NCI-H82 treated with DMSO at 0.1 percent for 48 hours (cell line): Measurements from ENCODE around the gene RASD2.
A peak's percentile ranks its signal among the peaks of the same experiment; 100 is the strongest.

Source experiments
- DNase-seq: peaks from one replicate; lab custom pipeline; 2025; ENCODE audit not compliant: unreplicated experiment; lab: John Stamatoyannopoulos, UW

RASD2 gene

DNA sequence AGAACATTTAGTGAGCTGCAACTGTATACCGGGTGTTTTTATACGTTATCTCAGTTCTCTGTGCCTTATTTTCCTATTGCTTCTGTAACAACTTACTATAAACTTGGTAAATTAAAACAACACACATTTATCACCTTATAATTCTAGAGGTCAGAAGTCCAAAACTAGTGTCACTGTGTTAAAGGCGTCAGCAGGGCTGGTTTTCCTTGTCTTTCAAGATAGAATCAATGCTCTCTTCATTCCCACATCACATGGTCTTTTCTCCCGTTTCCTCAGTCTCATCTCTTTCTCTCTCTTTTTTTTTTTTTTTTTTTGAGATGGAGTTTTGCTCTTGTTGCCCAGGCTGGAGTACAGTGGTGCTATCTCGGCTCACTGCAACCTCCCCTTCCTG, 40.4 kb downstream of the RASD2 start:
- no peak for DNase-seq

DNA sequence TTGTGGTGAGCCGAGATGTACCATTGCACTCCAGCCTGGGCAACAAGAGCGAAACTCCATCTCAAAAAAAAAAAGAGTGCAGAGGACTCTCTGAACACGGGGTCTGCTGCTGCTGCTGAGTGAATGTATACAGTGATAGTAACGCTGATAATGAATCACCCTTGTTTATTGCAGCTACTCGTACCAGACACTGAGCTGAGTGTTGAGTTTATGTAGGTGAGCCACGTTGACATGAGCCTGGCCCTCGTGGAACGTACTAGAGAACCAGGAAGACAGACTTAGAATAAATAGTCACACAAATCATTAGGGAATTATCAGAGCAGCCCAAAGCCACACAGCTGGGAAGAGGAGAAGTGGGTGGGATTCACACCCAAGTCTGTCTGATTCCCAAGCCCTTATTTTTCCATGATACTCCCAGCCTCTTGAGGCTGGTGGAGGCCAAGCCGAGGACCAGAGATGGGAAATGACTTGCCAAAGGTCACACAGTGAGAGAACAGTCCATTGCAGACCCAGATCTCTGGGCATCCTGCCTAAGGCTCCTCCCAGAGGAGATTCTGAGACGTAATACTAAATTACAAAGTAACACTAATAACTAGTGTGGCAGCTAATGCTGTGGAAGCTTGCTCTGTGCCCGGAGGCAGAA, 41.7 kb downstream of the RASD2 start:
- DNase-seq: no peak

- DNase-seq: peak; percentile 19
Observed at GRCh38 chr22:35582861-35583670, 42.4 kb downstream of the RASD2 start.

- no peak for DNase-seq
Observed at GRCh38 chr22:35586771-35587170, 46.1 kb downstream of the RASD2 start.

- no peak for DNase-seq
Observed at GRCh38 chr22:35587447-35587870, 46.8 kb downstream of the RASD2 start.

DNA sequence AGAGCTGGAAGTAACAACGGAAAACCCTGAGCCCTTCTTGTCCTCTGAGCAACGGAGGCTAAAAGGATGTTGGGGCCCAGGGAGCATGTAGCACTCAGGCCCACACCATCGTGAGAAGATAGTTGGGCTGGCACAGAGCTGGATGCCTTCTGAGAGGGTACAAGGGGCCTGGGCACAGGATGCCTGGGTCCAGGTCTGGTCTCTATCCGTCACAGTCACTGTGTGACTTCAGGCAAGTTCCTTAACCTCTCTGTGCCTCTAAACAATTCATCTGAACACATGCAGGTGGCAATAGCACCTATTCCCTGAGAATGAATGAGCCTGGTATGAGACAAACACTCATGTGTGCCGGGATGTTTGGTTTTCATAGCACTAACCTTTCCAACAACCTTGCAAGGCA, 47.3 kb downstream of the RASD2 start:
- DNase-seq: no peak

GRCh38 chr22:35589071-35589755, 48.6 kb downstream of the RASD2 start:
- DNase-seq: no peak

- DNase-seq: no peak
Observed at GRCh38 chr22:35589756-35590093, 49.1 kb downstream of the RASD2 start.

GRCh38 chr22:35590634-35591295, 50.1 kb downstream of the RASD2 start:
- DNase-seq: no peak

GRCh38 chr22:35591714-35592417, 51.2 kb downstream of the RASD2 start:
- DNase-seq: no peak

DNA sequence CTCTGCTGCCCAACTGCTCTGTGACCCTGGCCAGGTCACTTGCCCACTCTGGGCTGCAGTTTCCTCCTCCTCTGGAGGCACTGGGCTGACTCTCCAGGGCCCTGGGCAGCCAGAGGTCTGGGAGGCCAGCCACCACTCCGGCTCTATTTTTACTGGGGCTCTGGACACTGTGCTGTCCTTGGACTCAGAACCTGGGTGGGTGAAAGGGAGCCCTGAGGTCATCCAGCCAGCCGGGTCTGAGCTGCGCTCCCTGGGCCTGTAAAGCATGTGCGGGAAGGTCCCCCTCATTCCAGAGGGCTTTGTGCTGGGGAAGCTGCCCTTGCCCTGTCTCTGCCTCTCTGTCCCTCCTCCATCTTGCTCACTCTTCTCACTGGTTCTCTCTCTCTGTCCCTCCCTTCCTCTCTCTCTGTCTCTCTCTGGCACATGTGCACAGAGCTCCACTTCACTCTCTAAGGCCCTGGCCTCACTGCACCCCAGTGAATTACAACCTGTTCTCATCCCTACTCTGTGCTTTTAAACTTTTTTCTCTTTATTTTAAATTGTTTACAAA, 51.9 kb downstream of the RASD2 start:
- no peak for DNase-seq

DNA sequence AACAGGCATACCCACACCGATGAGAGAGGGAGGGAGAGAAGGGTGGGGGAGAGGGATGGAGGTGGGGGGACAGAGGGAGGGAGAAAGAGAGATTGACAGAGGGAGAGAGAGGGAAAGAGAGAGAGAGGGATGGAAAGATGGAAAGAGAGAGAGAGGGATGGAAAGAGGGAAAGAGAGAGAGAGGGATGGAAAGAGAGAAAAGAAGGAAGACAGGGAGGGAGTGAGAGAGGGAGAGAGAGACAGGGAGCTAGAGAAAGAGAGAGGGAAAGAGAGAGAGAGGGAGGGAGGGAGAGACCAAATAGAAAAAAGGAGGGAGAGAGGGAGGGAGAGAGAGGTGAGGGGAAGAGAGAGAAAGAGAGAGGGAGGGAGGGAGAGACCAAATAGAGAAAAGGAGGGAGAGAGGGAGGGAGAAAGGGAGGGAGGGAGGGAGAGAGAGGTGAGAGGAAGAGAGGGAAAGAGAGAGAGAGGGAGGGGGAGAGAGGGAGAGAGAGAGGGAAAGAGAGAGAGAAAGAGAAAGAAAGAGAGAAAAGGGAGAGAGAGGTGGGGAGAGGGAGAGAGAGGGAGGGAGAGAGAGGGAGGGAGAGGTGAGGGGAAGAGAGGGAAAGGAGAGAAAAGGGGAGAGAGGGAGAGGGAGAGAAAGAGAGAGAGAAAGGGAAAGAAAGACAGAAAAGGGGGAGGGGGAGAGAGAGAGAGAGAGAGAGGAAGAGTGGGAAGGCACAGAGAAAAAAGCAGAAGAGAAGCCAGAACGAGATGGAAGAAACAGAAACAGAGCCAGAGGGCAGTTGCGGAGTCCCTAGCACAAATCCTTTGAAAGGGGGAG, 52.6 kb downstream of the RASD2 start:
- no peak for DNase-seq

DNA sequence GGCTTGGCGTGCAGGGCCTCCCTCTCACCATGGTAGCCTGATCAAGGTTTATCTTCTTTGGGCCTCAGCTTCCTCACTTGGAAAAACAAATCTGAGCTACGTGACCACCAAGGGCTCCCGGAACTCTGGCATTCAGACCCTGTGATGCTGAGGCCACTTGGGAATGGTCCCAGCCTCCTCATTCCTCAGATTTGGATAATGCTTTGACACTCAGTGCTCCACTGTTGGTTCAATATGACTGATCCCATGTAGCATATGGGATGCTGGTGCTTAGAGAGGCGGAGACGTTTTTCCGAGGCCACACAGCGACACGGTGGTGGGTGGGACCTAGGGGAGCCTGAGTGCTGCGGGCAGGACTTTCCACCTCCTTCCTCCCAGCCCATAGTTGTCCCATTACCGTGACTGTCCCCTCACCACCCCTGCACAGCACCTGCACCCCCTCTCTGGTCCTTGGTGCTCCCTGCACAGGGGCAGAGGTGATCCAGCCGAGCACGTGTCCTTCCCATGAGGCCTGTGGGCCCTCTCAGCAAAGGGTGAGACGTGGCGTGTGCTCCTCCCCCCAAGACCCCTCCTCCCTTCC, 53.4 kb downstream of the RASD2 start:
- no peak for DNase-seq

- no peak for DNase-seq
Observed at GRCh38 chr22:35594686-35595085, 54.1 kb downstream of the RASD2 start.

GRCh38 chr22:35596821-35597220, 56.2 kb downstream of the RASD2 start:
- no peak for DNase-seq

DNA sequence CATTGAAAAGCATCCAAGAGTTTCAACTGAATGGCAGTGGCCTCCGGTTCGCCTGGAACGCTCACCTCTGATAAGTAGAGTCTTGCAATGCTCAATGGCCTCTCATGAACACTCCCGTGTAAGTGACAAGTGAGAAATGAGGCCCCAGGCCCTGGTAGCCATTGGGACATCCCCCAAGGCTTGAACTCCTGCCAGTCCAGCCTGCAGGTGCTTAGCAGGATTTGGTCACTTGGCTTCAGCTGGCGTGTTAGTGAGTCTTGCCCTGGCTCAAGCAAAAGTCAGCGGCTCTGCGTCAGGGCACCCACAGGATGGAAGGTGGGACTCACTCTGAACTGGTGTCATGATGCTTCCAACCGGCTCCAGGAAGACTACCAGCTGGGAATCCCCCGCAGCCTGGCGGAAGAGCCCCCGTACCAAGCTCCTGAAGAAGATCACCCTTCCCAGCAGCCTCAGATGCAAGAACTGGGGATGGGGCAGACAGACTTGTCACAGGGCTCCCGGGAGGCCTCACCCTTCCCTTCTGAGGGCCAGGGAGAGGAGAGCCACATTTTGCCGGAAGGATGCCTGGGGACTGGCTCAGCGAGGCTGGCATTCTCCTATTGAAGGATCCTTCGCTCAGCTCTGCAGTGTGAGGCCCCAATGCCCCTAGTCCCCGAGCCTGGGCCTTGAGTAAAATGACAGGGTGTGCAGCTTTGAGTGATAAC, 57.2 kb downstream of the RASD2 start:
- no peak for DNase-seq

DNA sequence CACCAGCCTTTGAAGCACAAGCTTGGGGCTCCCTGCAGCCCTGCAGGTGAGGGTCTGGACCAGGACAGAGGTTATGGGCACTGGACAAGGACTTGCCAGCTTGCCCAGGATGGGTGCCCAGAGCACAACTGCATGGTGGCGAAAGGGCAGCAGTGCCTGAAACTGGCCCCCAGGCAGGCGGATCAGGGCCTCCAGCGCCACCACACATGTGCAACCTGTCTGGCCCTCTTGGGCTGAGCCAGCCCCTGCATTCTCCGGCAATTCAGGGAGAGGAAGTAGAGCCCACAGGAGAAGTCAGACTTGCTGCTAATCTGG, 57.7 kb downstream of the RASD2 start:
- DNase-seq: no peak

DNA sequence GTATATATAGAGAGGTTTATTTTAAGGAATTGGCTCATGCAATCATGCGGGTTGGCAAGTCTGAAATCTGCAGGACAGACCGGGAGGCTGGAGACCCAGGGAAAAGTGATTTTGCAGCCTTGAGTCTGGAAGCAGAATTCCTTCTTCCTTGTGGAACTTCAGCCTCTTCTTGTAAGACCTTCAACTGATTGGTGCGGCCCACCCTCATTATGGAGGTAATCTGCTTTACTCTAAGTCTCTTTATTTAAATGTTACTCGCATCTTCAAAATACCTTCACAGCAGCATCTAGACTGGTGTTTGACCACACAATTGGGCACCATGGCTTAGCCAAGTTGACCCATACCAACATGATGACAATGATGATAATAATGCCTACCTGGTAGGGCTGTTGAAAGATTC, 58.7 kb downstream of the RASD2 start:
- no peak for DNase-seq

GRCh38 chr22:35600476-35600875, 59.8 kb downstream of the RASD2 start:
- DNase-seq: no peak
